GM23248 (cell line): Measurements from ENCODE around the gene CCR5. TPM values are rescaled to one million over a fixed set of nuclear protein-coding genes. Genes with fewer than 3 reads are reported as not detected.

ENCODE experiments used
- DNase-seq: peaks from one replicate; pipeline ENCODE4 v3.0.0-alpha.2; 2015
- H2AFZ ChIP-seq: fragments of 200-600 bp; sonication (generic); 2 replicates; pipeline ENCODE4 v1.6.1; 2016; ENCODE audit warnings: antibody characterized with exemption
- H3F3A ChIP-seq: fragments of 200-600 bp; sonication (generic); 2 replicates; pipeline ENCODE4 v1.6.1; 2016; ENCODE audit warnings: mild to moderate bottlenecking, antibody characterized with exemption, mixed run types; ENCODE audit not compliant: insufficient read depth
- H3K27ac ChIP-seq: fragments of 200-600 bp; sonication (generic); 2 replicates; pipeline ENCODE4 v1.5.1; 2016; ENCODE audit warnings: mild to moderate bottlenecking
- H3K27me3 ChIP-seq: fragments of 200-600 bp; sonication (generic); replicated peaks from 2 replicates; pipeline ENCODE4 v1.6.1; 2016; ENCODE audit warnings: mild to moderate bottlenecking; ENCODE audit not compliant: insufficient read depth
- H3K36me3 ChIP-seq: fragments of 200-600 bp; sonication (generic); 2 replicates; pipeline ENCODE4 v1.6.1; 2016; ENCODE audit warnings: low read depth, mild to moderate bottlenecking
- H3K4me1 ChIP-seq: fragments of 200-600 bp; sonication (generic); 2 replicates; pipeline ENCODE4 v1.6.1; 2016; ENCODE audit warnings: mild to moderate bottlenecking; ENCODE audit not compliant: insufficient read depth
- H3K4me2 ChIP-seq: fragments of 200-600 bp; sonication (generic); one replicate; pipeline ENCODE4 v1.6.1; 2016; ENCODE audit warnings: mild to moderate bottlenecking; ENCODE audit not compliant: unreplicated experiment
- H3K4me3 ChIP-seq: fragments of 200-600 bp; sonication (generic); 2 replicates; pipeline ENCODE4 v1.5.1; 2016; ENCODE audit warnings: mild to moderate bottlenecking
- H3K79me2 ChIP-seq: fragments of 200-600 bp; sonication (generic); 2 replicates; pipeline ENCODE4 v1.6.1; 2016; ENCODE audit warnings: mild to moderate bottlenecking; ENCODE audit not compliant: insufficient read depth
- H3K9ac ChIP-seq: fragments of 200-600 bp; sonication (generic); 2 replicates; pipeline ENCODE4 v1.6.1; 2016; ENCODE audit warnings: mild to moderate bottlenecking
- H3K9me2 ChIP-seq: fragments of 200-600 bp; sonication (generic); 2 replicates; pipeline ENCODE4 v1.6.1; 2016; ENCODE audit warnings: mixed run types, mild to moderate bottlenecking, moderate library complexity; ENCODE audit not compliant: insufficient read depth
- H3K9me3 ChIP-seq: fragments of 200-600 bp; sonication (generic); one replicate; pipeline ENCODE4 v1.6.1; 2017; ENCODE audit warnings: low read depth
- H4K20me1 ChIP-seq: fragments of 200-600 bp; sonication (generic); 2 replicates; pipeline ENCODE4 v1.6.0; 2016; ENCODE audit not compliant: insufficient read depth
- EZH2 ChIP-seq: fragments of 200-600 bp; sonication (generic); IDR thresholded peaks from 2 replicates; pipeline ENCODE4 v1.6.1; 2018; ENCODE audit warnings: antibody characterized with exemption, mild to moderate bottlenecking; ENCODE audit not compliant: insufficient read depth, poor library complexity, severe bottlenecking
- EZH2phosphoT487 ChIP-seq: fragments of 200-600 bp; sonication (generic); IDR thresholded peaks from 2 replicates; pipeline ENCODE4 v1.6.1; 2018; ENCODE audit warnings: antibody characterized with exemption, moderate library complexity, mild to moderate bottlenecking, low read depth; ENCODE audit not compliant: insufficient read depth
- WGBS, 2 experiments: methylation state at CpG; one replicate each; pipeline ENCODE4 v1.1.6; 2015 to 2017; ENCODE audit warnings: low lambda C conversion rate in 2 of 2, low coverage in 1 of 2; ENCODE audit errors: missing lambda C conversion rate in 2 of 2; 5-methylcytosine and 5-hydroxymethylcytosine counted together
- in situ Hi-C: fragments of 300-500 bp; cut with MboI; formaldehyde crosslinking; loops from 2 replicates; pipeline ENCODE4 v1.15.0; 2020
- polyA plus RNA-seq: library from polyadenylated mRNA; unstranded; fragments of >200 nt; fragmentation: Nextera tagmentation; extraction: Ambion mirVana; gene quantifications from 2 replicates; pipeline ENCODE4 v1.2.1, GENCODE V29; 2016
- total RNA-seq: library from RNA; depleted of rRNA; stranded (reverse); fragments of >200 nt; shearing (Covaris generic); gene quantifications from 2 replicates; pipeline ENCODE4 v1.2.3, GENCODE V29; 2014

CCR5 gene
- total and polyA plus RNA-seq, 2 experiments from 2014 or later, result not detected

GRCh38 chr3:46353090-46353489 lies 17.7 kb upstream of the CCR5 start:
- no peaks in the 10 kb centered on the region for H3K4me1 ChIP-seq
- in situ Hi-C loops, result loop anchor here (25.0 kb wide), 2 partner anchors 416 to 591 kb away; partner anchors contain the start of gene CXCR6
- H3K27ac ChIP-seq, result no peak overlapping the region
- DNase-seq, result no peak
- no peaks in the 10 kb centered on the region for H3K9me3 ChIP-seq
- H3K27me3 ChIP-seq, result peaks cover 51% of the 10 kb centered on the region
- H3F3A ChIP-seq, result no peaks in the 10 kb centered on the region
- 52 to 62% methylated on average over 4 of the region's 4 CpGs for WGBS, 2 experiments
- no peak overlapping the region for H2AFZ ChIP-seq
- H3K9ac ChIP-seq, result no peak overlapping the region
- H4K20me1 ChIP-seq, result no peaks in the 10 kb centered on the region
- no peak for TF ChIP-seq EZH2phosphoT487
- no peak for TF ChIP-seq EZH2
- no peaks in the 10 kb centered on the region for H3K9me2 ChIP-seq
- H3K36me3 ChIP-seq, result no peaks in the 10 kb centered on the region
- no peak overlapping the region for H3K4me2 ChIP-seq
- H3K4me3 ChIP-seq, result no peak overlapping the region
- H3K79me2 ChIP-seq, result no peaks in the 10 kb centered on the region

- H3K4me1 ChIP-seq, result no peaks in the 10 kb centered on the region
- H3K4me3 ChIP-seq, result no peak within 1 kb of the TSS
- peaks cover 51% of the 10 kb centered on the region for H3K27me3 ChIP-seq
- TF ChIP-seq EZH2, result no peak
- TF ChIP-seq EZH2phosphoT487, result no peak
- H4K20me1 ChIP-seq, result no peaks in the 10 kb centered on the region
- H3K36me3 ChIP-seq, result no peaks in the 10 kb centered on the region
- no peaks in the 10 kb centered on the region for H3K79me2 ChIP-seq
- H3K9me3 ChIP-seq, result no peaks in the 10 kb centered on the region
- no peaks in the 10 kb centered on the region for H3K9me2 ChIP-seq
- no peak for DNase-seq
- no peaks in the 10 kb centered on the region for H3F3A ChIP-seq
- no peak within 1 kb of the TSS for H3K9ac ChIP-seq
- in situ Hi-C loops, result loop anchor here (25.0 kb wide), 2 partner anchors 417 to 592 kb away; partner anchors contain the start of gene CXCR6
- H2AFZ ChIP-seq, result no peak within 1 kb of the TSS
- no peak within 1 kb of the TSS for H3K4me2 ChIP-seq
- no peak within 1 kb of the TSS for H3K27ac ChIP-seq
- WGBS, 2 experiments, result 45 to 51% methylated on average over 7 of the region's 7 CpGs
These were observed 16.9 kb upstream of the CCR5 start, which contains the start of gene CCR2 for GRCh38 chr3:46353647-46354410. Gene CCR2, plus strand, starts transcription at chr3:46354111. Its CDS starts 3,417 bp downstream, at chr3:46357528.

- no peak overlapping the region for H3K27ac ChIP-seq
- H3K9ac ChIP-seq, result no peak overlapping the region
- no peak for DNase-seq
- TF ChIP-seq EZH2 (no peak), EZH2phosphoT487 (no peak)
- H3K4me1 ChIP-seq, result no peaks in the 10 kb centered on the region
- H3K36me3 ChIP-seq, result no peaks in the 10 kb centered on the region
- no peak overlapping the region for H3K4me3 ChIP-seq
- no peak overlapping the region for H2AFZ ChIP-seq
- no peak overlapping the region for H3K4me2 ChIP-seq
- WGBS, 2 experiments, result 0% methylated on average over 1 of the region's 1 CpG
- no peaks in the 10 kb centered on the region for H3K9me2 ChIP-seq
- H3K27me3 ChIP-seq, result peaks cover 57% of the 10 kb centered on the region
- no peaks in the 10 kb centered on the region for H3K9me3 ChIP-seq
- no peaks in the 10 kb centered on the region for H4K20me1 ChIP-seq
- in situ Hi-C loops, result loop anchor here (25.0 kb wide), 2 partner anchors 417 to 592 kb away; partner anchors contain the start of gene CXCR6
- no peaks in the 10 kb centered on the region for H3K79me2 ChIP-seq
- no peaks in the 10 kb centered on the region for H3F3A ChIP-seq
These were observed 16.3 kb upstream of the CCR5 start for GRCh38 chr3:46354478-46354877.

GRCh38 chr3:46354984-46355383 lies 15.8 kb upstream of the CCR5 start:
- H3K9ac ChIP-seq, result no peak overlapping the region
- H3K36me3 ChIP-seq, result no peaks in the 10 kb centered on the region
- no peaks in the 10 kb centered on the region for H3K9me2 ChIP-seq
- no peak overlapping the region for H2AFZ ChIP-seq
- H3K4me2 ChIP-seq, result no peak overlapping the region
- in situ Hi-C loops, result loop anchor here (25.0 kb wide), 2 partner anchors 418 to 593 kb away; partner anchors contain the start of gene CXCR6
- no peaks in the 10 kb centered on the region for H3K9me3 ChIP-seq
- TF ChIP-seq EZH2, result no peak
- no peak for TF ChIP-seq EZH2phosphoT487
- no peaks in the 10 kb centered on the region for H3K79me2 ChIP-seq
- H3K4me3 ChIP-seq, result no peak overlapping the region
- H3F3A ChIP-seq, result no peaks in the 10 kb centered on the region
- H3K4me1 ChIP-seq, result no peaks in the 10 kb centered on the region
- no peak for DNase-seq
- H3K27me3 ChIP-seq, result peaks cover 57% of the 10 kb centered on the region
- H4K20me1 ChIP-seq, result no peaks in the 10 kb centered on the region
- no peak overlapping the region for H3K27ac ChIP-seq
